ENCODE results near the gene STK32B. TPM values are rescaled to one million over a fixed set of nuclear protein-coding genes. Genes with fewer than 3 reads are reported as not detected.

The STK32B gene
- total and polyA plus RNA-seq, 2 of the 8 experiments (the other 6 are each of a cell fraction or from before 2014, with no cell fraction given) = 2.3 to 2.5 TPM

GRCh38 chr4:5141802-5142201, 90.5 kb downstream of the STK32B start:
- Histone ChIP-seq H3K27me3 (replicated peaks in 1 of 4; ENCODE audit: control insufficient read depth in 3 of 4, extremely low read depth in 1 of 4, insufficient read depth in 3 of 4, low read length in 3 of 4) (no peaks in the 10 kb centered on the region), H3K79me1 (ENCODE audit: low read depth, low read length) (no peaks in the 10 kb centered on the region), H3K4ac (replicated peaks; ENCODE audit: insufficient read length, low read depth, low read length) (no peak overlapping the region), H3K9me3 (ENCODE audit: insufficient read depth in 2 of 2, low read depth in 1 of 2, low read length in 1 of 2) (no peaks in the 10 kb centered on the region), H3K27ac (ENCODE audit: low read depth, low read length) (no peak overlapping the region), H2BK20ac (ENCODE audit: low read length) (no peak overlapping the region), H2AFZ (ENCODE audit: low read length) (no peak overlapping the region), H2BK12ac (ENCODE audit: low read depth, low read length) (no peak overlapping the region), H2BK120ac (replicated peaks; ENCODE audit: low read depth, low read length) (no peak overlapping the region), H4K91ac (replicated peaks; ENCODE audit: insufficient read length, low read length) (no peak overlapping the region), H3K23me2 (ENCODE audit: low read depth, low read length) (no peaks in the 10 kb centered on the region), H3K56ac (replicated peaks; ENCODE audit: insufficient read length, low read depth, low read length) (no peak overlapping the region), H3K18ac (ENCODE audit: extremely low read depth, low read length) (no peak overlapping the region), H4K5ac (ENCODE audit: insufficient read length, low read depth, low read length) (no peak overlapping the region), H3K4me3 (ENCODE audit: extremely low read depth in 1 of 4, insufficient read depth in 2 of 4, low read depth in 3 of 4, low read length in 4 of 4) (no peak overlapping the region), H2AK5ac (ENCODE audit: low read depth, low read length) (no peak overlapping the region), H3K36me3 (ENCODE audit: control insufficient read depth in 2 of 4, insufficient read depth in 4 of 4, low read length in 3 of 4) (no peaks in the 10 kb centered on the region), H3K9ac (replicated peaks in 1 of 4; ENCODE audit: extremely low read depth in 1 of 4, low read depth in 3 of 4, low read length in 3 of 4) (no peak overlapping the region), H2BK5ac (ENCODE audit: low read depth, low read length) (no peak overlapping the region), H2BK15ac (ENCODE audit: low read length) (no peak overlapping the region), H3K14ac (ENCODE audit: insufficient read length) (no peak overlapping the region), H4K8ac (ENCODE audit: extremely low read depth, insufficient read depth, low read length) (no peak overlapping the region), H4K20me1 (replicated peaks in 1 of 2; ENCODE audit: control insufficient read depth in 1 of 2, insufficient read depth in 2 of 2, low read length in 2 of 2) (no peaks in the 10 kb centered on the region), H3K79me2 (ENCODE audit: control insufficient read depth in 1 of 2, insufficient read depth in 2 of 2, low read length in 2 of 2) (no peaks in the 10 kb centered on the region), H3K4me1 (replicated peaks in 1 of 4; ENCODE audit: control insufficient read depth in 3 of 4, insufficient read depth in 4 of 4, low read length in 3 of 4) (no peaks in the 10 kb centered on the region), H3K23ac (ENCODE audit: insufficient read length) (no peak overlapping the region), H3K4me2 (ENCODE audit: insufficient read depth in 1 of 2, low read depth in 2 of 2, low read length in 2 of 2) (no peak overlapping the region)
- CTCF ChIA-PET (ENCODE audit: partially characterized antibody) = interaction anchor here (0.6 to 2.5 kb wide), 12 partner anchors 10 to 156 kb away, joined by 3 to 16 read pairs (median 3); partner anchors contain the start of gene STK32B
- no peak for FAIRE-seq
- 88% methylated on average over 4 of the region's 4 CpGs; no CpG with 5 or more reads in 1 of the 2 experiments for WGBS, 2 experiments (ENCODE audit: extremely low coverage in 1 of 2, insufficient coverage in 1 of 2, insufficient read length in 1 of 2, insufficient replicate concordance in 2 of 2, low coverage in 1 of 2, low lambda C conversion rate in 2 of 2, missing lambda C conversion rate in 1 of 2)
- POLR2A ChIA-PET (ENCODE audit: partially characterized antibody) = no interaction called here
- peak in 1 of 2 experiments; percentile 23 for DNase-seq (ENCODE audit: low read depth in 1 of 2, low spot score in 2 of 2)
- TF ChIP-seq KDM5A (IDR thresholded peaks at IDR 0.05; ENCODE audit: low read length) (no peak), ZNF274 (IDR thresholded peaks at IDR 0.05; ENCODE audit: borderline replicate concordance, extremely low read depth, low read length) (no peak), BCL11A (IDR thresholded peaks at IDR 0.05; ENCODE audit: low read depth in 2 of 2, low read length in 2 of 2) (no peak), CREB1 (IDR thresholded peaks at IDR 0.05) (no peak), CTBP2 (IDR thresholded peaks at IDR 0.05; ENCODE audit: borderline replicate concordance, insufficient read depth, insufficient read length, low read length) (no peak), RNF2 (IDR thresholded peaks at IDR 0.05; ENCODE audit: borderline replicate concordance, low read depth, low read length, missing control alignments, poor library complexity, severe bottlenecking) (no peak), RFX5 (IDR thresholded peaks at IDR 0.05; ENCODE audit: borderline replicate concordance, low read depth, low read length) (no peak), EP300 (IDR thresholded peaks at IDR 0.05; ENCODE audit: borderline replicate concordance in 1 of 2, low read depth in 2 of 2, low read length in 2 of 2) (no peak), RAD21 (IDR thresholded peaks at IDR 0.05 in 1 of 2, conservative IDR thresholded peaks at IDR 0.05 in 1 of 2; ENCODE audit: low read depth in 2 of 2, low read length in 2 of 2) (no peak)

Measured in H1 (cell line).